Measurements from ENCODE around the gene RBP5. TPM values are rescaled to one million over a fixed set of nuclear protein-coding genes. Genes with fewer than 3 reads are reported as not detected.

Gene RBP5
- total and polyA plus RNA-seq, 10 of the 15 experiments (the other 5 are each of a cell fraction or from before 2014, with no cell fraction given), result 0.11 to 1.1 (median 0.31) TPM; not detected in 4

DNA sequence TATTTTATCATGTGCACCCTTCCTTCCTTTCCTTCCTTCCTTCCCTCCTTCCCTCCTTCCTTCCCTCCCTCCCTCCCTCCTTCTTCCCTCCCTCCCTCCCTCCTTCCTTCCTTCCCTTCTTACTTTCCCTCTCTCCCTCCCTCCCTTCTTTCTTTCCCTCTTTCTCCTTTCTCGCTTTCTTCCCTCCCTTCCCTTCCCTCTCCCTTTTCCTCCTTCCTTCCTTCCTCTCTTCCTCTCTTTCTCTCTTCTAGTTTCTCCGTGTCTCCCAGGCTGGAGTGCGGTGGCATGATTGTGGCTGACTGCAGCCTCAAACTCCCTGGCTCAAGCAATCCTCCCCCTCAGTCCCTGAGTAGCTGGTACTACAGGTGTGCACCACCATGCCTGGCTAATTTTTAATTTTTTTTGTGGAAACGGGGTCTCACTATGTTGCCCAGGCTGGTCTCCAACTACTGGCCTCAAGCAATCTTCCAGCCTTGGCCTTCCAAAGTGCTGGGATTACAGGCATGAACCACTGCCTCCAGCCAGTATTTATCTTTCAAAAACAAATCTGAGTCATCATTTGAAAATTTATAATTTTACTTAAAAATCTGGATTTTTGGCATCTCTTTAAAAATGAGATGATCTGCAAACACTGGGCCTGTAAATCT is 27.5 kb downstream of the RBP5 start:
- peaks cover 3% of the 10 kb centered on the region; the same call in 2 of the 3 replicates for H3K9me3 ChIP-seq (replicated peaks; ENCODE audit: control insufficient read depth, insufficient read depth, low read length)
- WGBS (ENCODE audit: insufficient coverage, insufficient replicate concordance, low lambda C conversion rate, missing lambda C conversion rate), result 96% methylated on average over 3 of the region's 4 CpGs
- in situ Hi-C loops (cut with MboI) (no loop called here), intact Hi-C loops (cut with micrococcal nuclease; ENCODE audit: unreplicated experiment) (no loop called here)
- H3K4me3 ChIP-seq, result no peak overlapping the region
- TF ChIP-seq CHD2 (IDR thresholded peaks at IDR 0.05; ENCODE audit: borderline replicate concordance, low read depth, low read length) (no peak), SMARCA5 (IDR thresholded peaks at IDR 0.05) (no peak), JUNB (IDR thresholded peaks at IDR 0.05) (no peak), RBBP5 (conservative IDR thresholded peaks at IDR 0.05) (no peak), LARP7 (IDR thresholded peaks at IDR 0.05) (no peak), RELA (IDR thresholded peaks at IDR 0.05; ENCODE audit: borderline replicate concordance, partially characterized antibody) (no peak), TBL1XR1 (IDR thresholded peaks at IDR 0.05; ENCODE audit: low read depth, low read length) (no peak), POLR2AphosphoS2 (IDR thresholded peaks at IDR 0.05; ENCODE audit: low read depth, low read length) (no peak), TAF1 (IDR thresholded peaks at IDR 0.05; ENCODE audit: borderline replicate concordance, low read depth, low read length) (no peak), MYC (IDR thresholded peaks at IDR 0.05; ENCODE audit: insufficient read depth, insufficient read length, insufficient replicate concordance, low read length, severe bottlenecking) (no peak), WRNIP1 (IDR thresholded peaks at IDR 0.05; ENCODE audit: borderline replicate concordance, low read depth, low read length) (no peak)
- TF ChIP-seq, protein P1, sequence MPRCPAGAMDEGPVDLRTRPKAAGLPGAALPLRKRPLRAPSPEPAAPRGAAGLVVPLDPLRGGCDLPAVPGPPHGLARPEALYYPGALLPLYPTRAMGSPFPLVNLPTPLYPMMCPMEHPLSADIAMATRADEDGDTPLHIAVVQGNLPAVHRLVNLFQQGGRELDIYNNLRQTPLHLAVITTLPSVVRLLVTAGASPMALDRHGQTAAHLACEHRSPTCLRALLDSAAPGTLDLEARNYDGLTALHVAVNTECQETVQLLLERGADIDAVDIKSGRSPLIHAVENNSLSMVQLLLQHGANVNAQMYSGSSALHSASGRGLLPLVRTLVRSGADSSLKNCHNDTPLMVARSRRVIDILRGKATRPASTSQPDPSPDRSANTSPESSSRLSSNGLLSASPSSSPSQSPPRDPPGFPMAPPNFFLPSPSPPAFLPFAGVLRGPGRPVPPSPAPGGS (IDR thresholded peaks at IDR 0.05; ENCODE audit: borderline replicate concordance, insufficient read depth, low read depth, low read length, poor library complexity, severe bottlenecking), result no peak
- TF ChIP-seq, protein P2, sequence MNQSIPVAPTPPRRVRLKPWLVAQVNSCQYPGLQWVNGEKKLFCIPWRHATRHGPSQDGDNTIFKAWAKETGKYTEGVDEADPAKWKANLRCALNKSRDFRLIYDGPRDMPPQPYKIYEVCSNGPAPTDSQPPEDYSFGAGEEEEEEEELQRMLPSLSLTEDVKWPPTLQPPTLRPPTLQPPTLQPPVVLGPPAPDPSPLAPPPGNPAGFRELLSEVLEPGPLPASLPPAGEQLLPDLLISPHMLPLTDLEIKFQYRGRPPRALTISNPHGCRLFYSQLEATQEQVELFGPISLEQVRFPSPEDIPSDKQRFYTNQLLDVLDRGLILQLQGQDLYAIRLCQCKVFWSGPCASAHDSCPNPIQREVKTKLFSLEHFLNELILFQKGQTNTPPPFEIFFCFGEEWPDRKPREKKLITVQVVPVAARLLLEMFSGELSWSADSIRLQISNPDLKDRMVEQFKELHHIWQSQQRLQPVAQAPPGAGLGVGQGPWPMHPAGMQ (IDR thresholded peaks at IDR 0.05; ENCODE audit: borderline replicate concordance), result no peak
- TF ChIP-seq, protein P3, sequence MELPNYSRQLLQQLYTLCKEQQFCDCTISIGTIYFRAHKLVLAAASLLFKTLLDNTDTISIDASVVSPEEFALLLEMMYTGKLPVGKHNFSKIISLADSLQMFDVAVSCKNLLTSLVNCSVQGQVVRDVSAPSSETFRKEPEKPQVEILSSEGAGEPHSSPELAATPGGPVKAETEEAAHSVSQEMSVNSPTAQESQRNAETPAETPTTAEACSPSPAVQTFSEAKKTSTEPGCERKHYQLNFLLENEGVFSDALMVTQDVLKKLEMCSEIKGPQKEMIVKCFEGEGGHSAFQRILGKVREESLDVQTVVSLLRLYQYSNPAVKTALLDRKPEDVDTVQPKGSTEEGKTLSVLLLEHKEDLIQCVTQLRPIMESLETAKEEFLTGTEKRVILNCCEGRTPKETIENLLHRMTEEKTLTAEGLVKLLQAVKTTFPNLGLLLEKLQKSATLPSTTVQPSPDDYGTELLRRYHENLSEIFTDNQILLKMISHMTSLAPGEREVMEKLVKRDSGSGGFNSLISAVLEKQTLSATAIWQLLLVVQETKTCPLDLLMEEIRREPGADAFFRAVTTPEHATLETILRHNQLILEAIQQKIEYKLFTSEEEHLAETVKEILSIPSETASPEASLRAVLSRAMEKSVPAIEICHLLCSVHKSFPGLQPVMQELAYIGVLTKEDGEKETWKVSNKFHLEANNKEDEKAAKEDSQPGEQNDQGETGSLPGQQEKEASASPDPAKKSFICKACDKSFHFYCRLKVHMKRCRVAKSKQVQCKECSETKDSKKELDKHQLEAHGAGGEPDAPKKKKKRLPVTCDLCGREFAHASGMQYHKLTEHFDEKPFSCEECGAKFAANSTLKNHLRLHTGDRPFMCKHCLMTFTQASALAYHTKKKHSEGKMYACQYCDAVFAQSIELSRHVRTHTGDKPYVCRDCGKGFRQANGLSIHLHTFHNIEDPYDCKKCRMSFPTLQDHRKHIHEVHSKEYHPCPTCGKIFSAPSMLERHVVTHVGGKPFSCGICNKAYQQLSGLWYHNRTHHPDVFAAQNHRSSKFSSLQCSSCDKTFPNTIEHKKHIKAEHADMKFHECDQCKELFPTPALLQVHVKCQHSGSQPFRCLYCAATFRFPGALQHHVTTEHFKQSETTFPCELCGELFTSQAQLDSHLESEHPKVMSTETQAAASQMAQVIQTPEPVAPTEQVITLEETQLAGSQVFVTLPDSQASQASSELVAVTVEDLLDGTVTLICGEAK (IDR thresholded peaks at IDR 0.05; ENCODE audit: borderline replicate concordance), result no peak
- RAD21 ChIA-PET (ENCODE audit: unreplicated experiment), result no interaction called here
- no peak for FAIRE-seq
- no peak overlapping the region for H3K9ac ChIP-seq (ENCODE audit: control insufficient read depth, insufficient read depth, low read length)
- H3K27ac ChIP-seq (ENCODE audit: control insufficient read depth, insufficient read depth), result no peak overlapping the region
- no peak for ATAC-seq
- SMC1A ChIA-PET (ENCODE audit: uncharacterized antibody, unreplicated experiment), result interaction anchor here (1.0 kb wide), 1 partner anchor 12 kb away, joined by 4 read pairs; no protein-coding TSS in a partner anchor
- no peak for DNase-seq (ENCODE audit: low read depth, low spot score)
- H3K4me1 ChIP-seq (ENCODE audit: control insufficient read depth, insufficient read depth, low read length), result no peaks in the 10 kb centered on the region
- H3K79me2 ChIP-seq (ENCODE audit: control insufficient read depth, insufficient read depth, low read length), result no peaks in the 10 kb centered on the region
- CTCF ChIA-PET, result no interaction called here
- H2AFZ ChIP-seq (ENCODE audit: control insufficient read depth, low read depth, low read length), result no peak overlapping the region
- H4K20me1 ChIP-seq (ENCODE audit: control insufficient read depth, insufficient read depth), result no peaks in the 10 kb centered on the region
- BruUV-seq (replicated peaks), result no TSS peak
- no peaks in the 10 kb centered on the region for H3K27me3 ChIP-seq (replicated peaks in 1 of 2; ENCODE audit: control insufficient read depth in 2 of 2, insufficient read depth in 2 of 2, low read length in 1 of 2)
- POLR2A ChIA-PET, result no interaction called here
- 0 out of 4 replicates have a peak, but pooled peaks cover 0 to 3% of the 10 kb centered on the region in 2 experiments for H3K36me3 ChIP-seq (ENCODE audit: control insufficient read depth in 2 of 2, insufficient read depth in 2 of 2, low read length in 1 of 2)
- no peak overlapping the region for H3K4me2 ChIP-seq (ENCODE audit: control insufficient read depth, insufficient read depth)
